Endothelial cell of umbilical vein (primary cell): ENCODE results near the gene CTSD.

Experiments used
- TF ChIP-seq, protein P1 (sequence below), 2 donors: IDR thresholded peaks; 1 replicate in 1 of 2; 2 replicates in 1 of 2; pipeline ENCODE4 v1.5.1; 2011; ENCODE audit warnings: low read length in 2 of 2, mild to moderate bottlenecking in 2 of 2, moderate library complexity in 2 of 2, control low read depth in 1 of 2, inconsistent platforms in 1 of 2, low read depth in 1 of 2; ENCODE audit not compliant: insufficient read depth in 1 of 2; ENCODE audit errors: extremely low read depth in 1 of 2
- TF ChIP-seq, protein P2 (sequence below): IDR thresholded peaks from 2 replicates; pipeline ENCODE4 v1.6.1; 2011; ENCODE audit not compliant: insufficient read depth, insufficient read length

DNA sequence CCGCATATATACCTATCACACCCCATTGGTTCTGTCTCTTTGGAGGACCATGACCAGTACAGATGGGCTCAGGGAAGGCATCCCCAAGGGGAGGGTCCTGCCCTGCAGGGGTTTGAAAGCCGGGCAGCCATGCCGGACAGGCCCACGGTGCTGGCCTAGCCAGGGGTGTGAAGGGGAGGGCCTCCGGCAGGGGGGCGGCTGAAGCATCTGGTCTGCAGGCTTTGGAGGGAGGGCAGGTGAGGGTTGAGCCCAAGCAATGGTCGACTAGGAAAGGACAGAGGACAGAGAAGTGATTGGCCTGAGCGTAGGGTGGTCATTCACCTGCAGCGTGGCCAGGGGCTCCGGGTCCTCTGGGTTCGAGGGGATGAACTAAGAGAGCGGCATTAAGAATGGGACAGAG lies 11.2 kb upstream of the CTSD start:
- TF ChIP-seq, protein P1, sequence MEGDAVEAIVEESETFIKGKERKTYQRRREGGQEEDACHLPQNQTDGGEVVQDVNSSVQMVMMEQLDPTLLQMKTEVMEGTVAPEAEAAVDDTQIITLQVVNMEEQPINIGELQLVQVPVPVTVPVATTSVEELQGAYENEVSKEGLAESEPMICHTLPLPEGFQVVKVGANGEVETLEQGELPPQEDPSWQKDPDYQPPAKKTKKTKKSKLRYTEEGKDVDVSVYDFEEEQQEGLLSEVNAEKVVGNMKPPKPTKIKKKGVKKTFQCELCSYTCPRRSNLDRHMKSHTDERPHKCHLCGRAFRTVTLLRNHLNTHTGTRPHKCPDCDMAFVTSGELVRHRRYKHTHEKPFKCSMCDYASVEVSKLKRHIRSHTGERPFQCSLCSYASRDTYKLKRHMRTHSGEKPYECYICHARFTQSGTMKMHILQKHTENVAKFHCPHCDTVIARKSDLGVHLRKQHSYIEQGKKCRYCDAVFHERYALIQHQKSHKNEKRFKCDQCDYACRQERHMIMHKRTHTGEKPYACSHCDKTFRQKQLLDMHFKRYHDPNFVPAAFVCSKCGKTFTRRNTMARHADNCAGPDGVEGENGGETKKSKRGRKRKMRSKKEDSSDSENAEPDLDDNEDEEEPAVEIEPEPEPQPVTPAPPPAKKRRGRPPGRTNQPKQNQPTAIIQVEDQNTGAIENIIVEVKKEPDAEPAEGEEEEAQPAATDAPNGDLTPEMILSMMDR (IDR thresholded peaks at IDR 0.05; ENCODE audit: extremely low read depth in 1 of 2, insufficient read depth in 1 of 2, low read depth in 1 of 2, low read length in 2 of 2), result no peak
- TF ChIP-seq, protein P2, sequence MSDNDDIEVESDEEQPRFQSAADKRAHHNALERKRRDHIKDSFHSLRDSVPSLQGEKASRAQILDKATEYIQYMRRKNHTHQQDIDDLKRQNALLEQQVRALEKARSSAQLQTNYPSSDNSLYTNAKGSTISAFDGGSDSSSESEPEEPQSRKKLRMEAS, result no peak
